ENCODE measurements around the gene TASP1.
"Not testable (repeated sequence)": the region's sequence is repeated elsewhere in the genome, so short reads cannot be mapped to it uniquely, and the experiment has no call there.

TASP1 gene

GRCh38 chr20:13648291-13649228 lies 9.8 kb upstream of the TASP1 start:
- DNase-seq: no peak

- DNase-seq: no peak
Observed at GRCh38 chr20:13644010-13644409, 5.3 kb upstream of the TASP1 start.

GRCh38 chr20:13639150-13639497 lies 392 bp upstream of the TASP1 start:
- DNase-seq: no peak

GRCh38 chr20:13638162-13638495 lies 603 bp downstream of the TASP1 start:
- no peak for DNase-seq

GRCh38 chr20:13632431-13632830 lies 6.3 kb downstream of the TASP1 start:
- no peak for DNase-seq

- not testable (repeated sequence) for DNase-seq
Observed at GRCh38 chr20:13627525-13627924, 11.2 kb downstream of the TASP1 start.

GRCh38 chr20:13626724-13627123 lies 12.0 kb downstream of the TASP1 start:
- DNase-seq: no peak

- no peak for DNase-seq
Observed at GRCh38 chr20:13625304-13625979, 13.3 kb downstream of the TASP1 start.

- DNase-seq: not testable (repeated sequence)
Observed at GRCh38 chr20:13619415-13619814, 19.3 kb downstream of the TASP1 start.

GRCh38 chr20:13618456-13618855 lies 20.3 kb downstream of the TASP1 start:
- not testable (repeated sequence) for DNase-seq

GRCh38 chr20:13617585-13617984 lies 21.1 kb downstream of the TASP1 start:
- not testable (repeated sequence) for DNase-seq

GRCh38 chr20:13616713-13617112 lies 22.0 kb downstream of the TASP1 start:
- DNase-seq: not testable (repeated sequence)

- no peak for DNase-seq
Observed at GRCh38 chr20:13613917-13614316, 24.8 kb downstream of the TASP1 start.

GRCh38 chr20:13611611-13612125 lies 27.1 kb downstream of the TASP1 start:
- no peak for DNase-seq

GRCh38 chr20:13610184-13610583 lies 28.5 kb downstream of the TASP1 start:
- no peak for DNase-seq

- no peak for DNase-seq
Observed at GRCh38 chr20:13608066-13608465, 30.7 kb downstream of the TASP1 start.

- DNase-seq: not testable (repeated sequence)
Observed at GRCh38 chr20:13593423-13593822, 45.3 kb downstream of the TASP1 start.

- DNase-seq: no peak
Observed at GRCh38 chr20:13588049-13588448, 50.7 kb downstream of the TASP1 start.

GRCh38 chr20:13587370-13587769 lies 51.4 kb downstream of the TASP1 start:
- no peak for DNase-seq

- no peak for DNase-seq
Observed at GRCh38 chr20:13586133-13586532, 52.6 kb downstream of the TASP1 start.

- DNase-seq: no peak
Observed at GRCh38 chr20:13581451-13581850, 57.3 kb downstream of the TASP1 start.

- no peak for DNase-seq
Observed at GRCh38 chr20:13580707-13581106, 58.0 kb downstream of the TASP1 start.

- DNase-seq: no peak
Observed at GRCh38 chr20:13574071-13574470, 64.7 kb downstream of the TASP1 start.

- DNase-seq: no peak
Observed at GRCh38 chr20:13571662-13572061, 67.1 kb downstream of the TASP1 start.

Data from activated effector memory CD4-positive, alpha-beta T cell treated with Interleukin-2 at 50 U/mL for 16 hours (primary cell).